ENCODE results near the gene ADCY7.

The ADCY7 gene

GRCh38 chr16:50275428-50276325 lies 9.3 kb downstream of the ADCY7 start:
- TF ChIP-seq CTCF (IDR thresholded peaks at IDR 0.05; ENCODE audit: low read depth, low read length, missing control alignments): no peak
- peak overlapping the region; percentile 80 for H3K4me3 ChIP-seq (ENCODE audit: low read depth, low read length)
- DNase-seq (ENCODE audit: low read depth): no peak

DNA sequence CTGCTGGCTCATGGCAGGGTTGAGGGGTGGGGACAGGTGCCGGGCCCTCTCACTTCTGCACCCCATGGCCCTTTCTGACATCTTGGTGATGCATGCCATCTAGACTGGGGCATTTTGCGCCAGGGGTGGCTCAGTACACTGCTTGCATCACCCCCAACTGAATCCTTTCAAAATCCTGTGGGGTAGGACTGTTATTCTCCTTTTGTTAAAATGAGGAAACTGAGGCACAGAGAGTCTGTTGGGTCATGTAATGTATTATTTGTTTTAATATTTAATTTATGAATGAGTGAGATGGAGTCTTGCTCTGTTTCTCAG lies 9.9 kb downstream of the ADCY7 start:
- no peak for DNase-seq (ENCODE audit: low read depth)
- TF ChIP-seq CTCF (IDR thresholded peaks at IDR 0.05; ENCODE audit: low read depth, low read length, missing control alignments): no peak
- H3K4me3 ChIP-seq (ENCODE audit: low read depth, low read length): no peak overlapping the region

DNA sequence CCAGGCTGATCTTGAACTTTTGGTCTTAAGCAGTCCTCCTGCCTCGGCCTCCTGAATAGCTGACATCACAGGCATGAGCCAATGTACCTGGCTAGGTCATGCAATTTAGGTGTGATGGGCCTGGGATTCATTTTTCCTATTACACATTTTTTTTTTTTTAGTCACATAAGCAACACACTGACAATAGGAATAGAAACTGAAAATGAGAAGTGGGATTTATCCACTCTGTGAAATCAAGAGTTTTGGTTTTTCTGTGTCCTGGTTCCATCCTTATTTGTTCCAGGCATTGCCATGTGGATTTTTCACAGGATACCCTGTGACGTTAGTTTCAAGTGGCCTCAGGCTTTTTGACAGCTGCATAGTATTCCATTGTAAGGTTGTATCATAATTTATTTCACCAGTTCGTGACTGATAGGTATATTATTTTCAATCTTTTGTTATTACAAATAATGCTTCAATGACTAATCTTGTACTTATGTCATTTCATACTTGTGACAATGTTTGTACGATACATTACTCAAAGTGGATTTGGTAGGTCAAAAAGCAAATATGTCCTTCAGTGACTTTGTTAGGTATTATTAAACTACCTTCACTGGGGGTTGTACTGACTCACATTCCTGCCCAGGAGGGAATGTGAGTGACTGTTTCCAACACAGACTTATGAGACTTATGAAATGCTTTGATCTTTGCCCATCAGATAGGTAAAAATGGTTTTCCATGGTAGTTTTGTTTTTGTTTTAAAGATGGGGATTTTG lies 10.6 kb downstream of the ADCY7 start:
- no peak overlapping the region for H3K4me3 ChIP-seq (ENCODE audit: low read depth, low read length)
- no peak for DNase-seq (ENCODE audit: low read depth)
- no peak for TF ChIP-seq CTCF (IDR thresholded peaks at IDR 0.05; ENCODE audit: low read depth, low read length, missing control alignments)

DNA sequence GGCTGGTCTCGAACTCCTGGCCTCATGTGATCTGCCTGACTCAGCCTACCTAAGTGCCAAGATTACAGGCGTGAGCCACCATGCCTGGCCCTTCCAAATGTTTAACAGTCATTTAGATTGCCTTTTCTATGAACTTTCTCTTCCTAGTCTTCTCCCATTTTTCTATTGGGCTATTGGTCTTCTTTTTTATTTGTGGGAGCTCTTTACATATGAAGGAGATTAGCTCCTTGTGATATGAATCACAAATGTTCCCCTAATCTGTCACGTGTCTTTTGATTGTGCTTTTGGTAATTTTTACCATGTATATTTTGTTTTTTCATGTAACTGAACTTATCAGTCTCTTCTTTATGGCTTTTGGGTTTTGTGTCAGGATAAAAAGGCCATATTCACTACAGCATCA lies 11.9 kb downstream of the ADCY7 start:
- no peak overlapping the region for H3K4me3 ChIP-seq (ENCODE audit: low read depth, low read length)
- no peak for TF ChIP-seq CTCF (IDR thresholded peaks at IDR 0.05; ENCODE audit: low read depth, low read length, missing control alignments)
- no peak for DNase-seq (ENCODE audit: low read depth)

GRCh38 chr16:50279504-50279865 lies 13.1 kb downstream of the ADCY7 start:
- DNase-seq (ENCODE audit: low read depth): no peak
- no peak for TF ChIP-seq CTCF (IDR thresholded peaks at IDR 0.05; ENCODE audit: low read depth, low read length, missing control alignments)
- H3K4me3 ChIP-seq (ENCODE audit: low read depth, low read length): no peak overlapping the region

GRCh38 chr16:50280932-50281331 lies 14.6 kb downstream of the ADCY7 start:
- no peak for DNase-seq (ENCODE audit: low read depth)
- TF ChIP-seq CTCF (IDR thresholded peaks at IDR 0.05; ENCODE audit: low read depth, low read length, missing control alignments): no peak
- H3K4me3 ChIP-seq (ENCODE audit: low read depth, low read length): no peak overlapping the region; the same call in 1 of the 2 replicates

Measured in GM12864 (cell line).